SK-N-SH (cell line): ENCODE results near the gene STON1. TPM values are rescaled to one million over a fixed set of nuclear protein-coding genes. Genes with fewer than 3 reads are reported as not detected.
A peak's percentile ranks its signal among the peaks of the same experiment; 100 is the strongest.

Source experiments
- CTCF ChIA-PET: fragments of 300-600, 350-600 bp; formaldehyde crosslinking; extraction: SDS; loops from one replicate; lab custom pipeline; 2021; lab: Yijun Ruan, JAX
- POLR2A ChIA-PET: fragments of 350-600 bp; sonication (Branson Sonifier 250); formaldehyde crosslinking; extraction: SDS; loops from one replicate; lab custom pipeline; 2020; ENCODE audit warnings: antibody characterized with exemption, inconsistent platforms; lab: Yijun Ruan, JAX
- DNase-seq: peaks from one replicate; pipeline ENCODE4 v3.0.0; 2012
- H2AFZ ChIP-seq: fragments of 200-600 bp; sonication (generic); 2 replicates; pipeline ENCODE4 v1.8.1; 2016; ENCODE audit warnings: antibody characterized with exemption, mild to moderate bottlenecking, low read depth
- H3F3A ChIP-seq: fragments of 200-600 bp; sonication (generic); replicated peaks from 2 replicates; pipeline ENCODE3; 2016; ENCODE audit warnings: antibody characterized with exemption, mild to moderate bottlenecking; ENCODE audit not compliant: insufficient read depth
- H3K27ac ChIP-seq, 2 experiments: fragments of 200-500 bp in 1 of 2; fragments of 200-600 bp in 1 of 2; sonication (Bioruptor generic) in 1 of 2; sonication (generic), shearing (Covaris generic) in 1 of 2; 2 replicates each; pipeline versions ENCODE4 v1.5.1 to v1.6.1; 2014 to 2016; ENCODE audit warnings: low read depth in 2 of 2, inconsistent platforms in 1 of 2, low read length in 1 of 2, mild to moderate bottlenecking in 1 of 2, mixed read lengths in 1 of 2
- H3K27me3 ChIP-seq: fragments of 200-600 bp; sonication (generic), shearing (Covaris generic); 2 replicates; pipeline ENCODE4 v1.6.1; 2016; ENCODE audit warnings: mixed run types; ENCODE audit not compliant: insufficient read depth
- H3K36me3 ChIP-seq, 2 experiments: fragments of 200-500 bp in 1 of 2; fragments of 200-600 bp in 1 of 2; sonication (Bioruptor generic) in 1 of 2; sonication (generic) in 1 of 2; replicated peaks in 1 of 2; 2 replicates each; pipeline versions ENCODE3 to v1.5.1; 2014 to 2016; ENCODE audit warnings: low read length in 1 of 2, mild to moderate bottlenecking in 1 of 2; ENCODE audit not compliant: insufficient read depth in 2 of 2, control insufficient read depth in 1 of 2
- H3K4me1 ChIP-seq, 2 experiments: fragments of 200-500 bp in 1 of 2; fragments of 200-600 bp in 1 of 2; sonication (Bioruptor generic) in 1 of 2; sonication (generic), shearing (Covaris generic) in 1 of 2; 2 replicates each; pipeline versions ENCODE4 v1.5.1 to v1.6.1; 2014 to 2016; ENCODE audit warnings: low read depth in 1 of 2, low read length in 1 of 2, mixed run types in 1 of 2; ENCODE audit not compliant: insufficient read depth in 2 of 2, control insufficient read depth in 1 of 2
- H3K4me2 ChIP-seq: fragments of 200-600 bp; sonication (generic), shearing (Covaris generic); 2 replicates; pipeline ENCODE4 v1.6.1; 2017; ENCODE audit warnings: mixed run types
- H3K4me3 ChIP-seq, 2 experiments: fragments of 200-500 bp in 1 of 2; fragments of 200-600 bp in 1 of 2; sonication (Bioruptor generic) in 1 of 2; sonication (generic), shearing (Covaris generic) in 1 of 2; 2 replicates each; pipeline versions ENCODE4 v1.5.1 to v1.8.1; 2014 to 2016; ENCODE audit warnings: low read depth in 2 of 2, inconsistent platforms in 1 of 2, low read length in 1 of 2, mild to moderate bottlenecking in 1 of 2, mixed read lengths in 1 of 2, moderate library complexity in 1 of 2
- H3K79me2 ChIP-seq: fragments of 200-600 bp; sonication (generic); 2 replicates; pipeline ENCODE4 v1.8.1; 2017; ENCODE audit warnings: mild to moderate bottlenecking; ENCODE audit not compliant: insufficient read depth
- H3K9ac ChIP-seq: fragments of 200-600 bp; sonication (generic); 2 replicates; pipeline ENCODE4 v1.6.1; 2017; ENCODE audit warnings: mixed run types
- H3K9me2 ChIP-seq: fragments of 200-600 bp; sonication (generic); 2 replicates; pipeline ENCODE4 v1.6.1; 2017; ENCODE audit warnings: mixed run types
- H3K9me3 ChIP-seq: fragments of 200-600 bp; sonication (generic); 2 replicates; pipeline ENCODE4 v1.6.1; 2017; ENCODE audit warnings: mixed run types, mild to moderate bottlenecking, moderate library complexity
- H4K20me1 ChIP-seq: fragments of 200-600 bp; sonication (generic); 2 replicates; pipeline ENCODE4 v1.6.1; 2017; ENCODE audit warnings: mild to moderate bottlenecking, mixed run types; ENCODE audit not compliant: insufficient read depth
- CHD2 ChIP-seq: fragments of 150-350 bp; IDR thresholded peaks from 2 replicates; pipeline ENCODE4 v1.6.1; 2018; ENCODE audit warnings: low read length; ENCODE audit not compliant: partially characterized antibody
- EP300 ChIP-seq, 2 experiments: IDR thresholded peaks; 2 replicates each; pipeline versions ENCODE4 v1.4.0 to v1.6.1; 2012; ENCODE audit warnings: borderline replicate concordance in 1 of 2, low read depth in 1 of 2, low read length in 1 of 2
- FOXJ3 ChIP-seq: sonication (generic); formaldehyde crosslinking; IDR thresholded peaks from 2 replicates; pipeline ENCODE4 v1.5.1; 2020; ENCODE audit warnings: mild to moderate bottlenecking, missing genetic modification reagents
- FOXM1 ChIP-seq: IDR thresholded peaks from 2 replicates; pipeline ENCODE4 v1.4.0; 2012; ENCODE audit warnings: low read depth, mild to moderate bottlenecking
- JUND ChIP-seq: IDR thresholded peaks from 2 replicates; pipeline ENCODE4 v1.4.0; 2012
- MEF2A ChIP-seq: IDR thresholded peaks from 2 replicates; pipeline ENCODE4 v1.4.0; 2012; ENCODE audit warnings: low read depth, borderline replicate concordance
- NFIC ChIP-seq: IDR thresholded peaks from 2 replicates; pipeline ENCODE4 v1.4.0; 2012; ENCODE audit warnings: borderline replicate concordance
- PBX3 ChIP-seq: IDR thresholded peaks from 2 replicates; pipeline ENCODE4; 2012
- POLR2AphosphoS5 ChIP-seq: IDR thresholded peaks from 2 replicates; pipeline ENCODE4 v1.6.1; 2012; ENCODE audit warnings: low read depth, low read length
- REST ChIP-seq: IDR thresholded peaks from 2 replicates; pipeline ENCODE4 v1.6.1; 2012; ENCODE audit warnings: mild to moderate bottlenecking, low read depth, low read length, moderate library complexity
- TEAD4 ChIP-seq: IDR thresholded peaks from 2 replicates; pipeline ENCODE4 v1.4.0; 2012; ENCODE audit warnings: mild to moderate bottlenecking, borderline replicate concordance; ENCODE audit not compliant: insufficient read depth
- USF1 ChIP-seq: IDR thresholded peaks from 2 replicates; pipeline ENCODE4 v1.4.0; 2012; ENCODE audit warnings: low read depth, borderline replicate concordance
- USF2 ChIP-seq: fragments of 150-350 bp; IDR thresholded peaks from 2 replicates; pipeline ENCODE4 v1.6.1; 2017; ENCODE audit warnings: antibody characterized with exemption, low read length, low read depth, borderline replicate concordance
- YY1 ChIP-seq: IDR thresholded peaks from 2 replicates; pipeline ENCODE4 v1.4.0; 2012; ENCODE audit warnings: low read depth, mild to moderate bottlenecking
- WGBS: methylation state at CpG from one replicate; pipeline ENCODE4 v1.1.6; 2017; ENCODE audit warnings: low lambda C conversion rate; 5-methylcytosine and 5-hydroxymethylcytosine counted together
- polyA plus RNA-seq, 3 experiments: library from polyadenylated mRNA; depleted of rRNA; stranded (reverse); fragments of >200 nt; gene quantifications; 2 replicates each; pipeline ENCODE4 v1.2.3, GENCODE V29; 2012

Gene STON1
- polyA plus RNA-seq, 1 of the 3 experiments (the other 2 are of a cell fraction): 4.2 TPM

GRCh38 chr2:48527226-48527885 lies 2.6 kb upstream of the STON1 start:
- Histone ChIP-seq H3K4me3 (no peak overlapping the region), H3K36me3 (no peaks in the 10 kb centered on the region), H3K27ac (peak overlapping the region in 1 of 2 experiments; percentile 64; a peak in 3 of 4 replicates), H3K27me3 (no peaks in the 10 kb centered on the region), H3F3A (peaks cover 28% of the 10 kb centered on the region), H3K9ac (no peak overlapping the region), H3K4me2 (no peak overlapping the region; the same call in 1 of the 2 replicates), H3K79me2 (peaks cover 10% of the 10 kb centered on the region; the same call in 1 of the 2 replicates), H3K9me2 (no peaks in the 10 kb centered on the region), H2AFZ (no peak overlapping the region), H3K9me3 (no peaks in the 10 kb centered on the region), H3K4me1 (peaks cover under 1 to 15% of the 10 kb centered on the region in 2 experiments; a peak in 2 of 4 replicates)
- WGBS: 47% methylated on average over 2 of the region's 2 CpGs
- ChIA-PET POLR2A (no interaction called here), CTCF (no interaction called here)
- DNase-seq: no peak
- TF ChIP-seq JUND (peak; percentile 8; the same call in 1 of the 2 replicates), PBX3 (peak; percentile 80), NFIC (peak; percentile 15; the same call in 1 of the 2 replicates), YY1 (no peak), EP300 (IDR thresholded peaks at IDR 0.05; ENCODE audit: borderline replicate concordance in 1 of 2, low read depth in 1 of 2, low read length in 1 of 2) (peak in 1 of 2 experiments; percentile 13; a peak in 1 of 4 replicates)
- TF ChIP-seq, all 33 proteins: peak for 4
- no peaks in the 10 kb centered on the region for H4K20me1 ChIP-seq

- no peak for DNase-seq
- peaks cover 4 to 15% of the 10 kb centered on the region in 2 experiments; a peak in 3 of 4 replicates for H3K4me1 ChIP-seq
- H3F3A ChIP-seq: peaks cover 28% of the 10 kb centered on the region
- TF ChIP-seq CHD2 (no peak), MEF2A (no peak)
- H3K79me2 ChIP-seq: peaks cover 17% of the 10 kb centered on the region; the same call in 1 of the 2 replicates
- H3K9me3 ChIP-seq: no peaks in the 10 kb centered on the region
- H3K27me3 ChIP-seq: no peaks in the 10 kb centered on the region
- no peak overlapping the region for H3K4me3 ChIP-seq
- H4K20me1 ChIP-seq: no peaks in the 10 kb centered on the region
- no peak overlapping the region for H3K9ac ChIP-seq
- WGBS: 92% methylated on average over 5 of the region's 5 CpGs
- no peak overlapping the region for H3K4me2 ChIP-seq
- no peaks in the 10 kb centered on the region for H3K36me3 ChIP-seq
- no peaks in the 10 kb centered on the region for H3K9me2 ChIP-seq
- ChIA-PET CTCF (interaction anchor here (1.0 kb wide), 1 partner anchor 11 kb away, joined by 3 read pairs; no protein-coding TSS in a partner anchor), POLR2A (no interaction called here)
- H3K27ac ChIP-seq: no peak overlapping the region
- no peak overlapping the region for H2AFZ ChIP-seq
Measured at GRCh38 chr2:48528431-48528830, 1.5 kb upstream of the STON1 start.

GRCh38 chr2:48529194-48529593 lies 760 bp upstream of the STON1 start:
- Histone ChIP-seq H3K36me3 (no peaks in the 10 kb centered on the region), H3K79me2 (peaks cover 17% of the 10 kb centered on the region; the same call in 1 of the 2 replicates), H3K9me3 (no peaks in the 10 kb centered on the region), H3F3A (peaks cover 28% of the 10 kb centered on the region), H4K20me1 (no peaks in the 10 kb centered on the region), H3K4me1 (peaks cover 4 to 15% of the 10 kb centered on the region in 2 experiments; a peak in 3 of 4 replicates), H3K27me3 (no peaks in the 10 kb centered on the region), H3K4me3 (peak overlapping the region in 1 of 2 experiments; percentile 70; a peak in 1 of 4 replicates), H3K9me2 (no peaks in the 10 kb centered on the region), H3K9ac (no peak overlapping the region), H3K27ac (no peak overlapping the region), H3K4me2 (peak overlapping the region; percentile 49; the same call in 1 of the 2 replicates), H2AFZ (no peak overlapping the region)
- 55% methylated on average over 6 of the region's 7 CpGs for whole genome bisulfite sequencing
- DNase-seq: peak; percentile 52
- ChIA-PET CTCF (interaction anchor here (0.7 to 1.2 kb wide), 3 partner anchors 12 to 60 kb away, joined by 3 read pairs; no protein-coding TSS in a partner anchor), POLR2A (no interaction called here)
- no peak for TF ChIP-seq MEF2A
- TF ChIP-seq USF1: no peak
- TF ChIP-seq POLR2AphosphoS5: no peak
- TF ChIP-seq REST: no peak
- no peak for TF ChIP-seq FOXM1
- no peak for TF ChIP-seq FOXJ3 (CRISPR knock-in tag)
- TF ChIP-seq USF2: no peak
- TF ChIP-seq TEAD4: no peak
